IMR-90 (cell line): Measurements from ENCODE around the gene MGAT1. TPM values are rescaled to one million over a fixed set of nuclear protein-coding genes. Genes with fewer than 3 reads are reported as not detected.
"Not testable (repeated sequence)": the region's sequence is repeated elsewhere in the genome, so short reads cannot be mapped to it uniquely, and the experiment has no call there.

Experiments used
- ATAC-seq: fragments of 200-7000 bp; cut with Tn5 transposase; 2 replicates; pipeline ENCODE4 v1.9.1; 2020; ENCODE audit warnings: low read depth, mild to moderate bottlenecking, moderate library complexity
- BruUV-seq: library from RNA; stranded (reverse); fragments of 400-500 nt; replicated peaks from 2 replicates; lab custom pipeline; 2021; lab: Mats Ljungman, UMichigan
- CTCF ChIA-PET: fragments of 300-600 bp; formaldehyde crosslinking; extraction: SDS; loops from one replicate; lab custom pipeline; 2021; ENCODE audit warnings: antibody characterized with exemption; lab: Yijun Ruan, JAX
- POLR2A ChIA-PET: fragments of 300-600 bp; sonication (Branson Sonifier 250); formaldehyde crosslinking; loops from one replicate; lab custom pipeline; 2022; ENCODE audit warnings: antibody characterized with exemption; ENCODE audit not compliant: unreplicated experiment; lab: Charles Lee
- DNase-seq: peaks from one replicate; pipeline ENCODE4 v3.0.0; 2013
- H2AFZ ChIP-seq: replicated peaks from 2 replicates; pipeline ENCODE3; 2013; ENCODE audit warnings: low read length, mild to moderate bottlenecking; ENCODE audit not compliant: poor library complexity
- H2AK5ac ChIP-seq: 2 replicates; pipeline ENCODE4 v1.6.1; 2013; ENCODE audit warnings: low read depth, low read length, inconsistent platforms
- H2AK9ac ChIP-seq: replicated peaks from 2 replicates; pipeline ENCODE3; 2013; ENCODE audit warnings: mild to moderate bottlenecking, low read depth, low read length, moderate library complexity; ENCODE audit not compliant: poor library complexity
- H2BK120ac ChIP-seq: 2 replicates; pipeline ENCODE4 v1.6.1; 2013; ENCODE audit warnings: low read depth, low read length, inconsistent platforms
- H2BK15ac ChIP-seq: 3 replicates; pipeline ENCODE4 v1.6.1; 2013; ENCODE audit warnings: low read depth, low read length, inconsistent platforms
- H2BK20ac ChIP-seq: 2 replicates; pipeline ENCODE4 v1.6.1; 2013; ENCODE audit warnings: low read depth, mild to moderate bottlenecking, inconsistent platforms, low read length, moderate library complexity
- H2BK5ac ChIP-seq: 2 replicates; pipeline ENCODE4 v1.6.1; 2013; ENCODE audit warnings: mild to moderate bottlenecking, low read depth, low read length, inconsistent platforms; ENCODE audit not compliant: poor library complexity, severe bottlenecking
- H3K14ac ChIP-seq: replicated peaks from 2 replicates; pipeline ENCODE4 v1.6.1; 2013; ENCODE audit warnings: low read depth, low read length, inconsistent platforms
- H3K18ac ChIP-seq: 2 replicates; pipeline ENCODE4 v1.6.1; 2013; ENCODE audit warnings: low read depth, low read length, control low read depth
- H3K23ac ChIP-seq: 2 replicates; pipeline ENCODE4 v1.6.1; 2013; ENCODE audit warnings: low read depth, low read length, inconsistent platforms
- H3K27ac ChIP-seq: 2 replicates; pipeline ENCODE4 v1.5.1; 2013; ENCODE audit warnings: mild to moderate bottlenecking, control low read depth, low read length; ENCODE audit not compliant: insufficient read depth
- H3K27me3 ChIP-seq: 2 replicates; pipeline ENCODE4 v1.6.1; 2013; ENCODE audit warnings: low read length; ENCODE audit not compliant: control insufficient read depth, insufficient read depth
- H3K36me3 ChIP-seq: 2 replicates; pipeline ENCODE4 v1.6.1; 2013; ENCODE audit warnings: low read length, mixed read lengths; ENCODE audit not compliant: control insufficient read depth, insufficient read depth
- H3K4ac ChIP-seq: 2 replicates; pipeline ENCODE4 v1.6.1; 2013; ENCODE audit warnings: low read depth, low read length, inconsistent platforms
- H3K4me1 ChIP-seq: 2 replicates; pipeline ENCODE4 v1.6.1; 2013; ENCODE audit warnings: low read length, mixed read lengths; ENCODE audit not compliant: control insufficient read depth, insufficient read depth
- H3K4me2 ChIP-seq: 2 replicates; pipeline ENCODE4 v1.6.1; 2013; ENCODE audit warnings: low read depth, mild to moderate bottlenecking, control low read depth, low read length, moderate library complexity
- H3K4me3 ChIP-seq: 2 replicates; pipeline ENCODE4 v1.5.1; 2013; ENCODE audit warnings: low read depth, mild to moderate bottlenecking, control low read depth, low read length, moderate library complexity; ENCODE audit not compliant: insufficient read depth
- H3K56ac ChIP-seq: 2 replicates; pipeline ENCODE4 v1.6.1; 2013; ENCODE audit warnings: low read length, inconsistent platforms; ENCODE audit not compliant: insufficient read depth; ENCODE audit errors: extremely low read depth
- H3K79me1 ChIP-seq, 2 experiments: 2 replicates each; pipeline ENCODE4 v1.6.1; 2013; ENCODE audit warnings: low read length in 2 of 2, inconsistent platforms in 1 of 2, low read depth in 1 of 2
- H3K9ac ChIP-seq: 2 replicates; pipeline ENCODE4 v1.6.1; 2013; ENCODE audit warnings: low read depth, low read length, control low read depth
- H3K9me1 ChIP-seq: 2 replicates; pipeline ENCODE4 v1.6.1; 2013; ENCODE audit warnings: low read length, inconsistent platforms; ENCODE audit not compliant: insufficient read depth
- H3K9me3 ChIP-seq: 2 replicates; pipeline ENCODE4 v1.6.1; 2013; ENCODE audit warnings: low read length; ENCODE audit not compliant: control insufficient read depth, insufficient read depth
- H4K20me1 ChIP-seq: 2 replicates; pipeline ENCODE4 v1.6.1; 2013; ENCODE audit warnings: low read length, inconsistent platforms; ENCODE audit not compliant: insufficient read depth
- H4K5ac ChIP-seq: 2 replicates; pipeline ENCODE4 v1.6.1; 2013; ENCODE audit warnings: mild to moderate bottlenecking, low read depth, low read length, control low read depth
- H4K8ac ChIP-seq, 2 experiments: 2 replicates each; pipeline ENCODE4 v1.6.1; 2013; ENCODE audit warnings: low read depth in 2 of 2, low read length in 2 of 2, control low read depth in 1 of 2, inconsistent platforms in 1 of 2
- H4K91ac ChIP-seq: 2 replicates; pipeline ENCODE4 v1.6.1; 2013; ENCODE audit warnings: low read depth, low read length, inconsistent platforms; ENCODE audit not compliant: insufficient read depth
- whole genome bisulfite sequencing, 2 experiments: methylation state at CpG; one replicate each; pipeline versions ENCODE4 v1.1.5 to v1.1.7; 2013; ENCODE audit warnings: missing lambda C conversion rate in 2 of 2; ENCODE audit not compliant: insufficient read length in 1 of 2; ENCODE audit errors: extremely low coverage in 2 of 2; 5-methylcytosine and 5-hydroxymethylcytosine counted together
- dilution Hi-C: fragments of 300-500 bp; cut with HindIII; formaldehyde crosslinking; loops from one replicate; pipeline ENCODE4 v1.14.3; 2018; ENCODE audit warnings: low sequenced_read_pairs; ENCODE audit not compliant: unreplicated experiment
- in situ Hi-C: fragments of 300-500 bp; cut with MboI; formaldehyde crosslinking; loops from 3 replicates; pipeline ENCODE4 v1.14.3; 2019; ENCODE audit warnings: low sequenced_read_pairs, inconsistent platforms, mixed read lengths
- intact Hi-C: fragments of 100-400 bp; cut with micrococcal nuclease; formaldehyde crosslinking; loops from 2 replicates; pipeline ENCODE4 v1.10.0; 2022
- polyA plus RNA-seq, 3 experiments: library from polyadenylated mRNA; depleted of rRNA; stranded (reverse); fragments of >200 nt; gene quantifications; 2 replicates each; pipeline ENCODE4 v1.2.3, GENCODE V29; 2012; ENCODE audit warnings: low replicate concordance in 1 of 3
- total RNA-seq: library from RNA; depleted of rRNA; stranded (reverse); fragments of >200 nt; gene quantifications from 2 replicates; pipeline ENCODE4 v1.2.3, GENCODE V29; 2012

MGAT1 gene
- total and polyA plus RNA-seq, 2 of the 4 experiments (the other 2 are of a cell fraction), result 56.3 to 141 TPM

DNA sequence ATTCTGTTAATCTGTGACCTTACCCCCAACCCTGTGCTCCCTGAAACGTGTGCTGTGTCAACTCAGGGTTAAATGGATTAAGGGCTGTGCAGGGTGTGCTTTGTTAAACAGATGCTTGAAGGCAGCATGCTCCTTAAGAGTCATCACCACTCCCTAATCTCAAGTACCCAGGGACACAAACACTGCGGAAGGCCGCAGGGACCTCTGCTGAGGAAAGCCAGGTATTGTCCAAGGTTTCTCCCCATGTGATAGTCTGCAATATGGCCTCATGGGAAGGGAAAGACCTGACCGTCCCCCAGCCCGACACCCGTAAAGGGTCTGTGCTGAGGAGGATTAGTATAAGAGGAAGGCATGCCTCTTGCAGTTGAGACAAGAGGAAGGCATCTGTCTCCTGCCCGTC lies 24.8 kb upstream of the MGAT1 start:
- H3K18ac ChIP-seq, H4K8ac ChIP-seq, H3K23ac ChIP-seq, dilution Hi-C loops, H2AK5ac ChIP-seq, DNase-seq, H4K91ac ChIP-seq, H3K9ac ChIP-seq, H3K4me2 ChIP-seq, H2AK9ac ChIP-seq, H3K14ac ChIP-seq, H3K27me3 ChIP-seq, H2BK5ac ChIP-seq, H4K5ac ChIP-seq, H3K4ac ChIP-seq, H4K20me1 ChIP-seq, H3K9me3 ChIP-seq, H3K4me3 ChIP-seq, H2BK20ac ChIP-seq, ATAC-seq, H3K56ac ChIP-seq, CTCF ChIA-PET, H3K27ac ChIP-seq, POLR2A ChIA-PET, intact Hi-C loops, H2BK120ac ChIP-seq, H2BK15ac ChIP-seq, in situ Hi-C loops, BruUV-seq, H2AFZ ChIP-seq, H3K36me3 ChIP-seq: not testable (repeated sequence)
- Histone ChIP-seq H3K79me1 (peaks cover 12 to 22% of the 10 kb centered on the region in 2 experiments; a peak in 3 of 4 replicates), H3K9me1 (peaks cover 13% of the 10 kb centered on the region), H3K4me1 (peaks cover 21% of the 10 kb centered on the region)
- WGBS, 2 experiments, result no CpG with 5 or more reads among the region's 7 CpGs
